Fibroblast of villous mesenchyme (primary cell): ENCODE results near the gene SAXO1. TPM values are rescaled to one million over a fixed set of nuclear protein-coding genes. Genes with fewer than 3 reads are reported as not detected.

ENCODE experiments used
- DNase-seq: peaks from one replicate; pipeline ENCODE4 v3.0.0-alpha.2; 2010; ENCODE audit warnings: low read depth
- H3K4me3 ChIP-seq: 2 replicates; pipeline ENCODE4 v1.5.1; 2011; ENCODE audit warnings: low read depth, mild to moderate bottlenecking, low read length
- CTCF ChIP-seq: IDR thresholded peaks from 2 replicates; pipeline ENCODE4 v1.5.1; 2012; ENCODE audit warnings: low read depth, mild to moderate bottlenecking, low read length; ENCODE audit not compliant: insufficient read depth
- small RNA-seq: library from RNA; depleted of rRNA; stranded (forward); fragments of <200 nt; gene quantifications from one replicate; pipeline ENCODE3, GENCODE V24; 2012
- total RNA-seq: library from RNA; depleted of rRNA; stranded (reverse); fragments of >200 nt; gene quantifications from 2 replicates; pipeline ENCODE4 v1.2.3, GENCODE V29; 2012

The SAXO1 gene
- total RNA-seq, 1 donor, result not detected

- DNase-seq, result peak; percentile 29
- H3K4me3 ChIP-seq, result no peak overlapping the region
- no peak for TF ChIP-seq CTCF
Observed at GRCh38 chr9:18890372-18890771, 142.6 kb downstream of the SAXO1 start.

- H3K4me3 ChIP-seq, result no peak overlapping the region
- DNase-seq, result no peak
- no peak for TF ChIP-seq CTCF
Observed at GRCh38 chr9:18889550-18889949, 143.5 kb downstream of the SAXO1 start.

- DNase-seq, result no peak
- no peak for TF ChIP-seq CTCF
- H3K4me3 ChIP-seq, result no peak overlapping the region
Observed at GRCh38 chr9:18888290-18888689, 144.7 kb downstream of the SAXO1 start.

GRCh38 chr9:18887546-18887945 lies 145.5 kb downstream of the SAXO1 start:
- no peak for TF ChIP-seq CTCF
- H3K4me3 ChIP-seq, result no peak overlapping the region
- DNase-seq, result no peak

- no peak for DNase-seq
- H3K4me3 ChIP-seq, result no peak overlapping the region
- TF ChIP-seq CTCF, result no peak
Observed at GRCh38 chr9:18881758-18882157, 151.3 kb downstream of the SAXO1 start.

- no peak for DNase-seq
- no peak for TF ChIP-seq CTCF
- H3K4me3 ChIP-seq, result no peak overlapping the region
Observed at GRCh38 chr9:18877984-18878383, 155.0 kb downstream of the SAXO1 start.

Small RNA genes within 50 kb of the gene (small RNA-seq; reads per million reads assigned to genes)
- gene RNU6-264P (not detected), gene SCARNA8 (90.3 reads per million, percentile 97 among the genes with 10 or more reads in this experiment)

Other genes with a start within 250 kb of the SAXO1 start
- 45.4 and 55.3 TPM in 2 replicates for gene RRAGA, start 16.2 kb upstream of the SAXO1 start, total RNA-seq
- 16.8 and 23.7 TPM in 2 replicates for gene HAUS6, start 69.7 kb upstream of the SAXO1 start, total RNA-seq
- gene PLIN2, start 94.3 kb upstream of the SAXO1 start, total RNA-seq, result 90.2 and 119 TPM in 2 replicates
- 54.1 and 70.0 TPM in 2 replicates for gene DENND4C, start 197.5 kb upstream of the SAXO1 start, total RNA-seq